Neural progenitor cell (in vitro differentiated cells): ENCODE measurements around the gene SERAC1. TPM values are rescaled to one million over a fixed set of nuclear protein-coding genes. Genes with fewer than 3 reads are reported as not detected.
"Not testable (repeated sequence)": the region's sequence is repeated elsewhere in the genome, so short reads cannot be mapped to it uniquely, and the experiment has no call there.

Experiments used
- DNase-seq: peaks from one replicate; pipeline ENCODE4 v3.0.0-alpha.2; 2016; ENCODE audit warnings: low spot score
- H2AFZ ChIP-seq: fragments of 200-600 bp; sonication (generic); replicated peaks from 2 replicates; pipeline ENCODE4 v1.6.1; 2016; ENCODE audit warnings: antibody characterized with exemption
- H3F3A ChIP-seq: fragments of 200-600 bp; sonication (generic); 2 replicates; pipeline ENCODE4 v1.6.1; 2016; ENCODE audit warnings: antibody characterized with exemption, low read depth
- H3K27ac ChIP-seq: fragments of 200-600 bp; sonication (generic); 2 replicates; pipeline ENCODE4 v1.5.1; 2016; ENCODE audit warnings: mild to moderate bottlenecking
- H3K27me3 ChIP-seq: fragments of 200-600 bp; sonication (generic); 2 replicates; pipeline ENCODE4 v1.6.1; 2016; ENCODE audit warnings: mild to moderate bottlenecking, moderate library complexity
- H3K36me3 ChIP-seq: fragments of 200-600 bp; sonication (generic); 2 replicates; pipeline ENCODE4 v1.5.1; 2016
- H3K4me1 ChIP-seq: fragments of 200-600 bp; sonication (generic); 2 replicates; pipeline ENCODE4 v1.6.1; 2016; ENCODE audit warnings: mixed run types
- H3K4me2 ChIP-seq: fragments of 200-600 bp; sonication (generic); 2 replicates; pipeline ENCODE4 v1.6.1; 2016
- H3K4me3 ChIP-seq: fragments of 200-600 bp; sonication (generic); 2 replicates; pipeline ENCODE4 v1.5.1; 2016
- H3K79me2 ChIP-seq: fragments of 200-600 bp; sonication (generic); 2 replicates; pipeline ENCODE4 v1.6.1; 2016; ENCODE audit warnings: low read depth
- H3K9ac ChIP-seq: fragments of 200-600 bp; sonication (generic); 2 replicates; pipeline ENCODE4 v1.6.1; 2016
- H3K9me3 ChIP-seq: fragments of 200-600 bp; sonication (generic); 2 replicates; pipeline ENCODE4 v1.5.1; 2016; ENCODE audit warnings: low read depth
- H4K20me1 ChIP-seq: fragments of 200-600 bp; sonication (generic); 2 replicates; pipeline ENCODE4 v1.6.1; 2016; ENCODE audit warnings: low read depth
- H3K27ac Mint-ChIP-seq: 3 replicates; pipeline ENCODE4 v1.8.0; 2021; ENCODE audit warnings: mixed read lengths
- H3K27me3 Mint-ChIP-seq: 2 replicates; pipeline ENCODE4 v1.8.0; 2022; ENCODE audit warnings: low read depth, mild to moderate bottlenecking, inconsistent platforms, moderate library complexity, mixed read lengths; ENCODE audit not compliant: insufficient read depth
- H3K36me3 Mint-ChIP-seq: 3 replicates; pipeline ENCODE4 v1.8.0; 2021; ENCODE audit warnings: mixed read lengths
- H3K4me1 Mint-ChIP-seq: 3 replicates; pipeline ENCODE4 v1.8.0; 2021; ENCODE audit warnings: mixed read lengths
- H3K4me3 Mint-ChIP-seq: 3 replicates; pipeline ENCODE4 v1.8.0; 2021; ENCODE audit warnings: mild to moderate bottlenecking, moderate library complexity, mixed read lengths
- H3K9me3 Mint-ChIP-seq: 3 replicates; pipeline ENCODE4 v1.8.0; 2020; ENCODE audit warnings: mixed read lengths
- CTCF ChIP-seq: fragments of 200-600 bp; sonication (generic); IDR thresholded peaks from 2 replicates; pipeline ENCODE4 v1.5.1; 2017; ENCODE audit warnings: antibody characterized with exemption, mild to moderate bottlenecking
- EZH2 ChIP-seq: fragments of 200-600 bp; sonication (generic); IDR thresholded peaks from 2 replicates; pipeline ENCODE4 v1.6.1; 2017; ENCODE audit warnings: antibody characterized with exemption, mild to moderate bottlenecking, moderate library complexity
- EZH2phosphoT487 ChIP-seq: fragments of 200-600 bp; sonication (generic); IDR thresholded peaks from 2 replicates; pipeline ENCODE4 v1.6.1; 2017; ENCODE audit warnings: antibody characterized with exemption
- total RNA-seq: library from RNA; depleted of rRNA; stranded (reverse); fragments of >200 nt; gene quantifications from 2 replicates; pipeline ENCODE4 v1.2.3, GENCODE V29; 2015; ENCODE audit warnings: low replicate concordance

The SERAC1 gene
- total RNA-seq, result 25.0 and 35.7 TPM in 2 replicates

GRCh38 chr6:158168040-158168289 is at the start of gene SERAC1:
Gene SERAC1, minus strand, starts transcription at chr6:158168262. Its CDS starts 9,899 bp downstream, at chr6:158158363.
- H3K27me3 Mint-ChIP-seq, result no peaks in the 10 kb centered on the region
- Histone ChIP-seq H3K36me3 (no peaks in the 10 kb centered on the region), H3K9ac (peak within 1 kb of the TSS; percentile 57), H3K4me3 (peak within 1 kb of the TSS; percentile 79), H4K20me1 (peaks cover 4% of the 10 kb centered on the region), H3F3A (peaks cover 28% of the 10 kb centered on the region), H3K79me2 (peaks cover 38% of the 10 kb centered on the region), H3K27ac (peak within 1 kb of the TSS; percentile 48), H3K4me2 (peak within 1 kb of the TSS; percentile 80), H2AFZ (peak within 1 kb of the TSS; percentile 86), H3K4me1 (peaks cover 11% of the 10 kb centered on the region), H3K27me3 (peaks cover 4% of the 10 kb centered on the region), H3K9me3 (no peaks in the 10 kb centered on the region)
- H3K4me1 Mint-ChIP-seq, result peaks cover 3% of the 10 kb centered on the region
- peak within 1 kb of the TSS; percentile 96 for H3K4me3 Mint-ChIP-seq
- no peak for TF ChIP-seq EZH2
- no peak for TF ChIP-seq EZH2phosphoT487
- TF ChIP-seq CTCF, result no peak
- DNase-seq, result no peak
- H3K36me3 Mint-ChIP-seq, result peaks cover 14% of the 10 kb centered on the region
- no peaks in the 10 kb centered on the region for H3K9me3 Mint-ChIP-seq
- H3K27ac Mint-ChIP-seq, result peak within 1 kb of the TSS; percentile 65

GRCh38 chr6:158213925-158214674 is 46.0 kb upstream of the SERAC1 start:
- H3K27me3 Mint-ChIP-seq, result peaks cover 4% of the 10 kb centered on the region
- no peak overlapping the region for H2AFZ ChIP-seq
- no peaks in the 10 kb centered on the region for H3K4me1 Mint-ChIP-seq
- no peaks in the 10 kb centered on the region for H3K36me3 Mint-ChIP-seq
- H3K4me3 Mint-ChIP-seq, result no peak overlapping the region
- no peaks in the 10 kb centered on the region for H3K36me3 ChIP-seq
- H3K4me1 ChIP-seq, result no peaks in the 10 kb centered on the region
- no peak overlapping the region for H3K4me2 ChIP-seq
- no peak overlapping the region for H3K27ac Mint-ChIP-seq
- H3K79me2 ChIP-seq, result no peaks in the 10 kb centered on the region
- TF ChIP-seq EZH2, result no peak
- peak; percentile 81 for TF ChIP-seq CTCF
- no peak overlapping the region for H3K4me3 ChIP-seq
- no peaks in the 10 kb centered on the region for H3K9me3 ChIP-seq
- no peaks in the 10 kb centered on the region for H3F3A ChIP-seq
- H3K9me3 Mint-ChIP-seq, result no peaks in the 10 kb centered on the region
- H4K20me1 ChIP-seq, result no peaks in the 10 kb centered on the region
- H3K27me3 ChIP-seq, result no peaks in the 10 kb centered on the region
- no peak overlapping the region for H3K27ac ChIP-seq
- no peak overlapping the region for H3K9ac ChIP-seq
- DNase-seq, result peak; percentile 78

- Histone ChIP-seq H3K27ac (no peak overlapping the region), H3K27me3 (no peaks in the 10 kb centered on the region), H4K20me1 (no peaks in the 10 kb centered on the region), H3K36me3 (no peaks in the 10 kb centered on the region), H3K9me3 (no peaks in the 10 kb centered on the region), H3K4me2 (no peak overlapping the region), H3K79me2 (no peaks in the 10 kb centered on the region), H3F3A (no peaks in the 10 kb centered on the region), H2AFZ (no peak overlapping the region), H3K9ac (no peak overlapping the region), H3K4me3 (no peak overlapping the region), H3K4me1 (no peaks in the 10 kb centered on the region)
- DNase-seq, result no peak
- no peaks in the 10 kb centered on the region for H3K36me3 Mint-ChIP-seq
- no peaks in the 10 kb centered on the region for H3K9me3 Mint-ChIP-seq
- H3K4me1 Mint-ChIP-seq, result no peaks in the 10 kb centered on the region
- no peak overlapping the region for H3K4me3 Mint-ChIP-seq
- H3K27me3 Mint-ChIP-seq, result peaks cover 5% of the 10 kb centered on the region
- no peak overlapping the region for H3K27ac Mint-ChIP-seq
- TF ChIP-seq EZH2, result no peak
- no peak for TF ChIP-seq CTCF
- TF ChIP-seq EZH2phosphoT487, result no peak
Observed at GRCh38 chr6:158211273-158212055, 43.4 kb upstream of the SERAC1 start.

GRCh38 chr6:158209582-158210333 is 41.7 kb upstream of the SERAC1 start:
- not testable (repeated sequence) for H3K9me3 Mint-ChIP-seq, H3K27ac Mint-ChIP-seq, H3K4me3 Mint-ChIP-seq

GRCh38 chr6:158208226-158209030 is 40.4 kb upstream of the SERAC1 start:
- not testable (repeated sequence) for H3K36me3 Mint-ChIP-seq, H3K4me1 ChIP-seq, H3K4me3 Mint-ChIP-seq, H3K9me3 ChIP-seq, H4K20me1 ChIP-seq, H3F3A ChIP-seq, H3K36me3 ChIP-seq, H3K27me3 ChIP-seq, H3K79me2 ChIP-seq, DNase-seq, H3K4me1 Mint-ChIP-seq, H3K4me2 ChIP-seq, H3K4me3 ChIP-seq, H3K9ac ChIP-seq, H3K27me3 Mint-ChIP-seq, H3K27ac ChIP-seq, H3K9me3 Mint-ChIP-seq
- H2AFZ ChIP-seq, result peak overlapping the region; percentile 68
- peak overlapping the region; percentile 87 for H3K27ac Mint-ChIP-seq

More at GRCh38 chr6:158209582-158210333, 41.7 kb upstream of the SERAC1 start:
- H2AFZ ChIP-seq, H3K4me1 ChIP-seq, H3K4me2 ChIP-seq, H3K36me3 ChIP-seq, H3F3A ChIP-seq, H3K9ac ChIP-seq, H4K20me1 ChIP-seq, H3K27ac ChIP-seq, H3K79me2 ChIP-seq, H3K4me1 Mint-ChIP-seq, H3K9me3 ChIP-seq, H3K4me3 ChIP-seq, H3K27me3 ChIP-seq, DNase-seq, H3K27me3 Mint-ChIP-seq, H3K36me3 Mint-ChIP-seq: not testable (repeated sequence)
